H1 (cell line): ENCODE results near the gene OR56A3. TPM values are rescaled to one million over a fixed set of nuclear protein-coding genes. Genes with fewer than 3 reads are reported as not detected.

ENCODE experiments used
- KDM1A ChIP-seq: fragments of 200-600, 300-600 bp; sonication (generic); IDR thresholded peaks from 2 replicates; pipeline ENCODE4 v1.7.1; 2016; ENCODE audit warnings: mild to moderate bottlenecking, low read length, borderline replicate concordance
- RBBP5 ChIP-seq: IDR thresholded peaks from 2 replicates; pipeline ENCODE4 v1.7.1; 2012; ENCODE audit warnings: low read depth, mild to moderate bottlenecking, inconsistent platforms, low read length, moderate library complexity, borderline replicate concordance
- RNF2 ChIP-seq: fragments of 200-900, 300-1000 bp; sonication (generic); IDR thresholded peaks from 2 replicates; pipeline ENCODE4 v1.7.1; 2016; ENCODE audit warnings: borderline replicate concordance, low read depth, mild to moderate bottlenecking, antibody characterized with exemption, low read length; ENCODE audit not compliant: poor library complexity, severe bottlenecking; ENCODE audit errors: missing control alignments
- SIRT6 ChIP-seq: IDR thresholded peaks from one replicate; pipeline ENCODE4 v1.7.1; 2012; ENCODE audit warnings: low read length, inconsistent platforms
- polyA plus RNA-seq, 7 experiments: library from polyadenylated mRNA; depleted of rRNA in 3 of 7; stranded (reverse) in 5 of 7; unstranded in 2 of 7; fragments of >200 nt in 5 of 7; fragments of 200-250 nt in 2 of 7; gene quantifications; 1 replicate in 5 of 7; 2 replicates in 1 of 7; 4 replicates in 1 of 7; pipeline versions ENCODE4 v1.2.1 to v1.2.3, GENCODE V29; 2011 to 2013; ENCODE audit warnings: missing spikeins in 2 of 7, mixed read lengths in 2 of 7
- total RNA-seq: library from RNA; stranded (reverse); fragmentation: NEBNext Ultra II Directional; extraction: Animal tissue kit (Norgen Biotek cat#: 25700); gene quantifications from 2 replicates; pipeline ENCODE4 v1.2.1, GENCODE V29; 2021
- TF ChIP-seq, protein P1 (sequence below): fragments of 300-600 bp; sonication (generic); IDR thresholded peaks from 2 replicates; pipeline ENCODE4 v1.7.1; 2012; ENCODE audit warnings: low read length, moderate library complexity, mild to moderate bottlenecking, inconsistent platforms; ENCODE audit not compliant: insufficient replicate concordance

OR56A3 gene
- total and polyA plus RNA-seq, 2 of the 8 experiments (the other 6 are each of a cell fraction or from before 2014, with no cell fraction given): not detected

DNA sequence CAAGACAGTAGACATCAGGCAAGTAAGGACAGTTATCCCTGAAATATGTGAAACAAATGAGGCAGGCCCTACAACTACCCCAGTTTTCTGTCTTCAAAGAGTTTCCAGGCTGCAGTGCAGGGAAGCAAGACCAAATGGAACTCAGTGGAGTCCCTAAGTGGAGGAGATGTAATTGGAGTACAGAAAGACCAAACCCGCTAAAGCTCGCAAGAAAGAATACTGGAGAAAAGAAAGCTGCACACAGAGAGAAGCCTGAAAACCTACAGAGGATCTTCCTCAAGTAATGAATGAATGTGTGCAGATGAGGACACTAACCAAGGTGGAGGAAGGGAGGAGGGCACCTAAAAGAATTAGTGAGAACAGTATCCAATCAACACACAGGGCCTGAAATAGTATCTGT, 1.3 kb upstream of the OR56A3 start (continued):
- TF ChIP-seq, protein P1, sequence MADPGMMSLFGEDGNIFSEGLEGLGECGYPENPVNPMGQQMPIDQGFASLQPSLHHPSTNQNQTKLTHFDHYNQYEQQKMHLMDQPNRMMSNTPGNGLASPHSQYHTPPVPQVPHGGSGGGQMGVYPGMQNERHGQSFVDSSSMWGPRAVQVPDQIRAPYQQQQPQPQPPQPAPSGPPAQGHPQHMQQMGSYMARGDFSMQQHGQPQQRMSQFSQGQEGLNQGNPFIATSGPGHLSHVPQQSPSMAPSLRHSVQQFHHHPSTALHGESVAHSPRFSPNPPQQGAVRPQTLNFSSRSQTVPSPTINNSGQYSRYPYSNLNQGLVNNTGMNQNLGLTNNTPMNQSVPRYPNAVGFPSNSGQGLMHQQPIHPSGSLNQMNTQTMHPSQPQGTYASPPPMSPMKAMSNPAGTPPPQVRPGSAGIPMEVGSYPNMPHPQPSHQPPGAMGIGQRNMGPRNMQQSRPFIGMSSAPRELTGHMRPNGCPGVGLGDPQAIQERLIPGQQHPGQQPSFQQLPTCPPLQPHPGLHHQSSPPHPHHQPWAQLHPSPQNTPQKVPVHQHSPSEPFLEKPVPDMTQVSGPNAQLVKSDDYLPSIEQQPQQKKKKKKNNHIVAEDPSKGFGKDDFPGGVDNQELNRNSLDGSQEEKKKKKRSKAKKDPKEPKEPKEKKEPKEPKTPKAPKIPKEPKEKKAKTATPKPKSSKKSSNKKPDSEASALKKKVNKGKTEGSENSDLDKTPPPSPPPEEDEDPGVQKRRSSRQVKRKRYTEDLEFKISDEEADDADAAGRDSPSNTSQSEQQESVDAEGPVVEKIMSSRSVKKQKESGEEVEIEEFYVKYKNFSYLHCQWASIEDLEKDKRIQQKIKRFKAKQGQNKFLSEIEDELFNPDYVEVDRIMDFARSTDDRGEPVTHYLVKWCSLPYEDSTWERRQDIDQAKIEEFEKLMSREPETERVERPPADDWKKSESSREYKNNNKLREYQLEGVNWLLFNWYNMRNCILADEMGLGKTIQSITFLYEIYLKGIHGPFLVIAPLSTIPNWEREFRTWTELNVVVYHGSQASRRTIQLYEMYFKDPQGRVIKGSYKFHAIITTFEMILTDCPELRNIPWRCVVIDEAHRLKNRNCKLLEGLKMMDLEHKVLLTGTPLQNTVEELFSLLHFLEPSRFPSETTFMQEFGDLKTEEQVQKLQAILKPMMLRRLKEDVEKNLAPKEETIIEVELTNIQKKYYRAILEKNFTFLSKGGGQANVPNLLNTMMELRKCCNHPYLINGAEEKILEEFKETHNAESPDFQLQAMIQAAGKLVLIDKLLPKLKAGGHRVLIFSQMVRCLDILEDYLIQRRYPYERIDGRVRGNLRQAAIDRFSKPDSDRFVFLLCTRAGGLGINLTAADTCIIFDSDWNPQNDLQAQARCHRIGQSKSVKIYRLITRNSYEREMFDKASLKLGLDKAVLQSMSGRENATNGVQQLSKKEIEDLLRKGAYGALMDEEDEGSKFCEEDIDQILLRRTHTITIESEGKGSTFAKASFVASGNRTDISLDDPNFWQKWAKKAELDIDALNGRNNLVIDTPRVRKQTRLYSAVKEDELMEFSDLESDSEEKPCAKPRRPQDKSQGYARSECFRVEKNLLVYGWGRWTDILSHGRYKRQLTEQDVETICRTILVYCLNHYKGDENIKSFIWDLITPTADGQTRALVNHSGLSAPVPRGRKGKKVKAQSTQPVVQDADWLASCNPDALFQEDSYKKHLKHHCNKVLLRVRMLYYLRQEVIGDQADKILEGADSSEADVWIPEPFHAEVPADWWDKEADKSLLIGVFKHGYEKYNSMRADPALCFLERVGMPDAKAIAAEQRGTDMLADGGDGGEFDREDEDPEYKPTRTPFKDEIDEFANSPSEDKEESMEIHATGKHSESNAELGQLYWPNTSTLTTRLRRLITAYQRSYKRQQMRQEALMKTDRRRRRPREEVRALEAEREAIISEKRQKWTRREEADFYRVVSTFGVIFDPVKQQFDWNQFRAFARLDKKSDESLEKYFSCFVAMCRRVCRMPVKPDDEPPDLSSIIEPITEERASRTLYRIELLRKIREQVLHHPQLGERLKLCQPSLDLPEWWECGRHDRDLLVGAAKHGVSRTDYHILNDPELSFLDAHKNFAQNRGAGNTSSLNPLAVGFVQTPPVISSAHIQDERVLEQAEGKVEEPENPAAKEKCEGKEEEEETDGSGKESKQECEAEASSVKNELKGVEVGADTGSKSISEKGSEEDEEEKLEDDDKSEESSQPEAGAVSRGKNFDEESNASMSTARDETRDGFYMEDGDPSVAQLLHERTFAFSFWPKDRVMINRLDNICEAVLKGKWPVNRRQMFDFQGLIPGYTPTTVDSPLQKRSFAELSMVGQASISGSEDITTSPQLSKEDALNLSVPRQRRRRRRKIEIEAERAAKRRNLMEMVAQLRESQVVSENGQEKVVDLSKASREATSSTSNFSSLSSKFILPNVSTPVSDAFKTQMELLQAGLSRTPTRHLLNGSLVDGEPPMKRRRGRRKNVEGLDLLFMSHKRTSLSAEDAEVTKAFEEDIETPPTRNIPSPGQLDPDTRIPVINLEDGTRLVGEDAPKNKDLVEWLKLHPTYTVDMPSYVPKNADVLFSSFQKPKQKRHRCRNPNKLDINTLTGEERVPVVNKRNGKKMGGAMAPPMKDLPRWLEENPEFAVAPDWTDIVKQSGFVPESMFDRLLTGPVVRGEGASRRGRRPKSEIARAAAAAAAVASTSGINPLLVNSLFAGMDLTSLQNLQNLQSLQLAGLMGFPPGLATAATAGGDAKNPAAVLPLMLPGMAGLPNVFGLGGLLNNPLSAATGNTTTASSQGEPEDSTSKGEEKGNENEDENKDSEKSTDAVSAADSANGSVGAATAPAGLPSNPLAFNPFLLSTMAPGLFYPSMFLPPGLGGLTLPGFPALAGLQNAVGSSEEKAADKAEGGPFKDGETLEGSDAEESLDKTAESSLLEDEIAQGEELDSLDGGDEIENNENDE: no peak
- TF ChIP-seq SIRT6: no peak
- no peak for TF ChIP-seq KDM1A
- TF ChIP-seq RBBP5: no peak
- TF ChIP-seq RNF2: no peak
